ENCODE results near the gene DNM3.

- TF ChIP-seq POLR2A (IDR thresholded peaks at IDR 0.05; ENCODE audit: low read length): no peak
- TF ChIP-seq GATA1 (IDR thresholded peaks at IDR 0.05; ENCODE audit: low read depth, low read length): no peak
Measured at GRCh38 chr1:172411791-172412338, 570.6 kb downstream of the DNM3 start.
